Fibroblast of lung (primary cell): ENCODE data around the gene ITIH6. TPM values are rescaled to one million over a fixed set of nuclear protein-coding genes. Genes with fewer than 3 reads are reported as not detected.
"Not testable (repeated sequence)": the region's sequence is repeated elsewhere in the genome, so short reads cannot be mapped to it uniquely, and the experiment has no call there.

Experiments used
- DNase-seq, 2 donors: peaks; one replicate each; pipeline versions ENCODE4 v3.0.0 to v3.0.0-alpha.2; 2010; ENCODE audit warnings: low read depth in 2 of 2
- H2AFZ ChIP-seq: 2 replicates; pipeline ENCODE4 v1.5.1; 2012; ENCODE audit warnings: low read length, control low read depth, inconsistent platforms
- H3K27ac ChIP-seq: 2 replicates; pipeline ENCODE4 v1.5.1; 2011; ENCODE audit warnings: low read length, control low read depth; ENCODE audit not compliant: insufficient read depth
- H3K27me3 ChIP-seq: 2 replicates; pipeline ENCODE4 v1.5.1; 2011; ENCODE audit warnings: mild to moderate bottlenecking, low read length; ENCODE audit not compliant: control insufficient read depth, insufficient read depth
- H3K36me3 ChIP-seq: 2 replicates; pipeline ENCODE4 v1.5.1; 2011; ENCODE audit warnings: low read length; ENCODE audit not compliant: control insufficient read depth, insufficient read depth
- H3K4me1 ChIP-seq: 2 replicates; pipeline ENCODE4 v1.5.1; 2011; ENCODE audit warnings: low read length; ENCODE audit not compliant: control insufficient read depth, insufficient read depth; ENCODE audit errors: extremely low read depth
- H3K4me2 ChIP-seq: 2 replicates; pipeline ENCODE4 v1.5.1; 2011; ENCODE audit warnings: low read length, control low read depth; ENCODE audit not compliant: insufficient read depth; ENCODE audit errors: extremely low read depth
- H3K4me3 ChIP-seq, 4 experiments: fragments of 200-600 bp in 1 of 4; sonication (generic) in 1 of 4; replicated peaks in 1 of 4; 2 replicates each; pipeline ENCODE4 v1.5.1; 2011 to 2016; ENCODE audit warnings: low read length in 4 of 4, low read depth in 3 of 4, mild to moderate bottlenecking in 3 of 4, control low read depth in 2 of 4, inconsistent platforms in 1 of 4, mixed read lengths in 1 of 4; ENCODE audit not compliant: insufficient read depth in 1 of 4; ENCODE audit errors: control extremely low read depth in 1 of 4
- H3K79me2 ChIP-seq: 2 replicates; pipeline ENCODE4 v1.5.1; 2012; ENCODE audit warnings: mild to moderate bottlenecking, low read length, inconsistent platforms; ENCODE audit not compliant: control insufficient read depth, insufficient read depth
- H3K9ac ChIP-seq: 2 replicates; pipeline ENCODE4 v1.5.1; 2011; ENCODE audit warnings: mild to moderate bottlenecking, low read length, control low read depth; ENCODE audit not compliant: insufficient read depth
- H3K9me3 ChIP-seq: 2 replicates; pipeline ENCODE4 v1.5.1; 2012; ENCODE audit warnings: low read depth, low read length; ENCODE audit not compliant: control insufficient read depth, insufficient read depth
- H4K20me1 ChIP-seq: 2 replicates; pipeline ENCODE4 v1.5.1; 2011; ENCODE audit warnings: low read length; ENCODE audit not compliant: control insufficient read depth, insufficient read depth; ENCODE audit errors: extremely low read depth
- EZH2 ChIP-seq: IDR thresholded peaks from 2 replicates; pipeline ENCODE4 v1.5.1; 2012; ENCODE audit warnings: low read length, control low read depth, mild to moderate bottlenecking; ENCODE audit errors: missing control alignments
- polyA plus RNA-seq, 2 donors: library from polyadenylated mRNA; depleted of rRNA in 1 of 2; stranded (reverse) in 1 of 2; unstranded in 1 of 2; fragments of >200 nt; gene quantifications; 2 replicates each; pipeline ENCODE4 v1.2.1, GENCODE V29; 2011 to 2012; ENCODE audit warnings: missing spikeins in 1 of 2
- total RNA-seq: library from RNA; depleted of rRNA; stranded (reverse); fragments of >200 nt; gene quantifications from 2 replicates; pipeline ENCODE4 v1.2.1, GENCODE V29; 2014
- TF ChIP-seq, protein P1 (sequence below), 2 donors: IDR thresholded peaks in 1 of 2; conservative IDR thresholded peaks in 1 of 2; 1 replicate in 1 of 2; 2 replicates in 1 of 2; pipeline ENCODE4 v1.5.1; 2011 to 2012; ENCODE audit warnings: low read length in 2 of 2, control low read depth in 1 of 2, inconsistent platforms in 1 of 2, low read depth in 1 of 2, mild to moderate bottlenecking in 1 of 2

Gene ITIH6
- total and polyA plus RNA-seq, 2 donors (not counting 1 experiment from before 2014, with no cell fraction given) = not detected

DNA sequence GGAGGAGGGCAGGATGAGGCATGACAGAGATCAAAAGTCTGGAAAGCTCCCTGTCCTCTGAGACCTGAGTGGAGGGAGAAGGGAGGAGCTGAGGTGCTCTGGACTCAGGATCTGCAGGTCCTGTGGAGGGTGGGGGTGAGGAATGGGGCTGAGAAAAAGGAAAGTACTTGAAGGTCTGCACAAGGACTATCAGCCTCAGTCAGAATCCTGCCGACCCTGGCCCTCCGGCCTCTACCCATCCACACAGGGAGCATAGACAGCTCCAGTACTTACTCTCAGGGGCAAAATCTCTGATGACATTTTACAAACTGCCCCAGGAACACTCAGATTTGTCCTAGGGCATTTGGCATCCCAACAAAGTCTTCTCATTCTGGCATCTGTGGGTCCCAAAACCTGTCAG is 991 bp upstream of the ITIH6 start:
- H3K4me1 ChIP-seq = no peaks in the 10 kb centered on the region
- no peak overlapping the region for H3K4me3 ChIP-seq
- H3K36me3 ChIP-seq = no peaks in the 10 kb centered on the region
- H2AFZ ChIP-seq = no peak overlapping the region
- no peak for DNase-seq
- H3K9me3 ChIP-seq = no peaks in the 10 kb centered on the region
- H3K27me3 ChIP-seq = no peaks in the 10 kb centered on the region
- no peak overlapping the region for H3K4me2 ChIP-seq
- TF ChIP-seq, protein P1, sequence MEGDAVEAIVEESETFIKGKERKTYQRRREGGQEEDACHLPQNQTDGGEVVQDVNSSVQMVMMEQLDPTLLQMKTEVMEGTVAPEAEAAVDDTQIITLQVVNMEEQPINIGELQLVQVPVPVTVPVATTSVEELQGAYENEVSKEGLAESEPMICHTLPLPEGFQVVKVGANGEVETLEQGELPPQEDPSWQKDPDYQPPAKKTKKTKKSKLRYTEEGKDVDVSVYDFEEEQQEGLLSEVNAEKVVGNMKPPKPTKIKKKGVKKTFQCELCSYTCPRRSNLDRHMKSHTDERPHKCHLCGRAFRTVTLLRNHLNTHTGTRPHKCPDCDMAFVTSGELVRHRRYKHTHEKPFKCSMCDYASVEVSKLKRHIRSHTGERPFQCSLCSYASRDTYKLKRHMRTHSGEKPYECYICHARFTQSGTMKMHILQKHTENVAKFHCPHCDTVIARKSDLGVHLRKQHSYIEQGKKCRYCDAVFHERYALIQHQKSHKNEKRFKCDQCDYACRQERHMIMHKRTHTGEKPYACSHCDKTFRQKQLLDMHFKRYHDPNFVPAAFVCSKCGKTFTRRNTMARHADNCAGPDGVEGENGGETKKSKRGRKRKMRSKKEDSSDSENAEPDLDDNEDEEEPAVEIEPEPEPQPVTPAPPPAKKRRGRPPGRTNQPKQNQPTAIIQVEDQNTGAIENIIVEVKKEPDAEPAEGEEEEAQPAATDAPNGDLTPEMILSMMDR (conservative IDR thresholded peaks at IDR 0.05 in 1 of 2, IDR thresholded peaks at IDR 0.05 in 1 of 2; ENCODE audit: low read depth in 1 of 2, low read length in 2 of 2) = no peak
- no peak for TF ChIP-seq EZH2
- no peak overlapping the region for H3K27ac ChIP-seq
- no peaks in the 10 kb centered on the region for H3K79me2 ChIP-seq
- H3K9ac ChIP-seq = no peak overlapping the region
- no peaks in the 10 kb centered on the region for H4K20me1 ChIP-seq

DNA sequence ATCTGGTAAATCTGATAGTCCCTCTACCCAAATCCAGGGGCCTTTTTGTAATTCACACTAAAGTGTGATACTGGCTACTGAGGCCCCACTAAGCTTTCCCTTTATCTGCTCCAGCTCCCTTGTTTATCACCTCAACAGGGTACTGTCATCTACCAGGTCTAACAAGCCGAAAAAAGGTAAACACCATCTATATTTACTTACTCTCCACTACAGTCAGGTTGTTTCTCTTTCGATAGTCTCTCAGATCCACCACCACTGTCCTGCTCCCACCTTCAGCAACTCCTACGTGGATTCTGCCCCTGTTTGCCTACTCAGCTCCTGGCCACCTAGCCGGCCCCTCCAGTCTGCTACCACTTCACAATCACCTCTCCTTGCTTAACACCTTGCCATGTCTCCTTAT is 3.3 kb downstream of the ITIH6 start:
- Histone ChIP-seq H3K36me3 (no peaks in the 10 kb centered on the region), H3K79me2 (no peaks in the 10 kb centered on the region), H2AFZ (no peak overlapping the region), H3K4me1 (no peaks in the 10 kb centered on the region), H4K20me1 (no peaks in the 10 kb centered on the region), H3K4me2 (no peak overlapping the region), H3K9ac (no peak overlapping the region), H3K4me3 (no peak overlapping the region), H3K9me3 (no peaks in the 10 kb centered on the region), H3K27ac (no peak overlapping the region), H3K27me3 (no peaks in the 10 kb centered on the region)
- no peak for DNase-seq
- TF ChIP-seq, protein P1 (conservative IDR thresholded peaks at IDR 0.05 in 1 of 2, IDR thresholded peaks at IDR 0.05 in 1 of 2; ENCODE audit: low read depth in 1 of 2, low read length in 2 of 2) = no peak
- no peak for TF ChIP-seq EZH2

DNA sequence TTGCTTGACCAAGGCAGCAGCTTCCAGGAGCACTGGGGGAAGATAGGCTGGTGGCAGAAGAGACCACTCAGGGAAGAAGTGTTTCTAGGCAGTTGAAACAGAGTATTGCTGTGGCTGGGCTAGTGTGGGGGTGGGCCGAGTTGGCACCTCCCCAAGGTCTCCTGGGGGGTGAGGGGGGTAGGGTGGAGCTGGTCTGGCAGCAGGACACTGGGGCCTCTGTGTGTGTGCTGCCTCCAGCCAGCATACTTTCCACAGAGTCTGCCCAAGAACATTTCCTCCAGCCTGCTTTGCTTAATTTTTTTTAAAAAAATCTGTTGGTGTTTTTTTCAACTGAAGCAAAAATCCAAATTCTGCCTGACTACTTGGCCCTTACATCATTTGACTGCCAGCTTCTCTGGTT is 4.0 kb downstream of the ITIH6 start:
- H3K9me3 ChIP-seq = no peaks in the 10 kb centered on the region
- H4K20me1 ChIP-seq = no peaks in the 10 kb centered on the region
- no peaks in the 10 kb centered on the region for H3K27me3 ChIP-seq
- no peaks in the 10 kb centered on the region for H3K4me1 ChIP-seq
- no peak overlapping the region for H3K4me2 ChIP-seq
- TF ChIP-seq EZH2 = no peak
- H2AFZ ChIP-seq = no peak overlapping the region
- no peak overlapping the region for H3K27ac ChIP-seq
- DNase-seq = no peak
- H3K36me3 ChIP-seq = no peaks in the 10 kb centered on the region
- no peaks in the 10 kb centered on the region for H3K79me2 ChIP-seq
- no peak overlapping the region for H3K9ac ChIP-seq
- H3K4me3 ChIP-seq = no peak overlapping the region

DNA sequence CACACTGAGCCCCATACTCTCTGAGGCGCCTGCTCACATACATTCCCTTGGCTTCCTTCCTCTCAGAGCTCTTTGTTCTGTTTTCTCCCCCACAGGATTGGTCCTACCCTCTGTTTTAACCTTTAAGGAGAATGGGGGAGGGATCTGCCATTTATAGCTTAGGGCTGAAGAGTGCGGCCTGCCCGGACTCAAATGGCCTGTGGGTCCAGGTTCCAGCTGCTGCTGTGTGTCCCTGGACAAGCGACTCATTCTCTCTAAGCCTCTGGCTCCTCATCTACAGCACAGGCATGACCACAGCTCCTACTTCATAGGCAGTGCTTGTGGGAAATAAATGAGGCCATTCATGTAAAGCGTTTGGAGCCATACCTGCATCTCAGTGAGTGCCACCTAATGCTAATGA is 8.7 kb downstream of the ITIH6 start:
- not testable (repeated sequence) for H3K27me3 ChIP-seq, H3K79me2 ChIP-seq, H3K4me3 ChIP-seq, H2AFZ ChIP-seq, H3K4me1 ChIP-seq, H4K20me1 ChIP-seq, H3K9ac ChIP-seq, DNase-seq, H3K4me2 ChIP-seq, H3K36me3 ChIP-seq, H3K27ac ChIP-seq, H3K9me3 ChIP-seq
